IMR-90 (cell line): ENCODE measurements around the gene SLC9B2. TPM values are rescaled to one million over a fixed set of nuclear protein-coding genes. Genes with fewer than 3 reads are reported as not detected.

Experiments used
- ATAC-seq: fragments of 200-7000 bp; cut with Tn5 transposase; 2 replicates; pipeline ENCODE4 v1.9.1; 2020; ENCODE audit warnings: low read depth, mild to moderate bottlenecking, moderate library complexity
- BruUV-seq: library from RNA; stranded (reverse); fragments of 400-500 nt; replicated peaks from 2 replicates; lab custom pipeline; 2021; lab: Mats Ljungman, UMichigan
- CTCF ChIA-PET: fragments of 300-600 bp; formaldehyde crosslinking; extraction: SDS; loops from one replicate; lab custom pipeline; 2021; ENCODE audit warnings: antibody characterized with exemption; lab: Yijun Ruan, JAX
- POLR2A ChIA-PET: fragments of 300-600 bp; sonication (Branson Sonifier 250); formaldehyde crosslinking; loops from one replicate; lab custom pipeline; 2022; ENCODE audit warnings: antibody characterized with exemption; ENCODE audit not compliant: unreplicated experiment; lab: Charles Lee
- DNase-seq: peaks from one replicate; pipeline ENCODE4 v3.0.0; 2013
- H2AFZ ChIP-seq: replicated peaks from 2 replicates; pipeline ENCODE3; 2013; ENCODE audit warnings: low read length, mild to moderate bottlenecking; ENCODE audit not compliant: poor library complexity
- H2AK5ac ChIP-seq: 2 replicates; pipeline ENCODE4 v1.6.1; 2013; ENCODE audit warnings: low read depth, low read length, inconsistent platforms
- H2AK9ac ChIP-seq: replicated peaks from 2 replicates; pipeline ENCODE3; 2013; ENCODE audit warnings: mild to moderate bottlenecking, low read depth, low read length, moderate library complexity; ENCODE audit not compliant: poor library complexity
- H2BK120ac ChIP-seq: 2 replicates; pipeline ENCODE4 v1.6.1; 2013; ENCODE audit warnings: low read depth, low read length, inconsistent platforms
- H2BK15ac ChIP-seq: 3 replicates; pipeline ENCODE4 v1.6.1; 2013; ENCODE audit warnings: low read depth, low read length, inconsistent platforms
- H2BK20ac ChIP-seq: 2 replicates; pipeline ENCODE4 v1.6.1; 2013; ENCODE audit warnings: low read depth, mild to moderate bottlenecking, inconsistent platforms, low read length, moderate library complexity
- H2BK5ac ChIP-seq: 2 replicates; pipeline ENCODE4 v1.6.1; 2013; ENCODE audit warnings: mild to moderate bottlenecking, low read depth, low read length, inconsistent platforms; ENCODE audit not compliant: poor library complexity, severe bottlenecking
- H3K14ac ChIP-seq: replicated peaks from 2 replicates; pipeline ENCODE4 v1.6.1; 2013; ENCODE audit warnings: low read depth, low read length, inconsistent platforms
- H3K18ac ChIP-seq: 2 replicates; pipeline ENCODE4 v1.6.1; 2013; ENCODE audit warnings: low read depth, low read length, control low read depth
- H3K23ac ChIP-seq: 2 replicates; pipeline ENCODE4 v1.6.1; 2013; ENCODE audit warnings: low read depth, low read length, inconsistent platforms
- H3K27ac ChIP-seq: 2 replicates; pipeline ENCODE4 v1.5.1; 2013; ENCODE audit warnings: mild to moderate bottlenecking, control low read depth, low read length; ENCODE audit not compliant: insufficient read depth
- H3K27me3 ChIP-seq: 2 replicates; pipeline ENCODE4 v1.6.1; 2013; ENCODE audit warnings: low read length; ENCODE audit not compliant: control insufficient read depth, insufficient read depth
- H3K36me3 ChIP-seq: 2 replicates; pipeline ENCODE4 v1.6.1; 2013; ENCODE audit warnings: low read length, mixed read lengths; ENCODE audit not compliant: control insufficient read depth, insufficient read depth
- H3K4ac ChIP-seq: 2 replicates; pipeline ENCODE4 v1.6.1; 2013; ENCODE audit warnings: low read depth, low read length, inconsistent platforms
- H3K4me1 ChIP-seq: 2 replicates; pipeline ENCODE4 v1.6.1; 2013; ENCODE audit warnings: low read length, mixed read lengths; ENCODE audit not compliant: control insufficient read depth, insufficient read depth
- H3K4me2 ChIP-seq: 2 replicates; pipeline ENCODE4 v1.6.1; 2013; ENCODE audit warnings: low read depth, mild to moderate bottlenecking, control low read depth, low read length, moderate library complexity
- H3K4me3 ChIP-seq: 2 replicates; pipeline ENCODE4 v1.5.1; 2013; ENCODE audit warnings: low read depth, mild to moderate bottlenecking, control low read depth, low read length, moderate library complexity; ENCODE audit not compliant: insufficient read depth
- H3K56ac ChIP-seq: 2 replicates; pipeline ENCODE4 v1.6.1; 2013; ENCODE audit warnings: low read length, inconsistent platforms; ENCODE audit not compliant: insufficient read depth; ENCODE audit errors: extremely low read depth
- H3K79me1 ChIP-seq, 2 experiments: 2 replicates each; pipeline ENCODE4 v1.6.1; 2013; ENCODE audit warnings: low read length in 2 of 2, inconsistent platforms in 1 of 2, low read depth in 1 of 2
- H3K9ac ChIP-seq: 2 replicates; pipeline ENCODE4 v1.6.1; 2013; ENCODE audit warnings: low read depth, low read length, control low read depth
- H3K9me1 ChIP-seq: 2 replicates; pipeline ENCODE4 v1.6.1; 2013; ENCODE audit warnings: low read length, inconsistent platforms; ENCODE audit not compliant: insufficient read depth
- H3K9me3 ChIP-seq: 2 replicates; pipeline ENCODE4 v1.6.1; 2013; ENCODE audit warnings: low read length; ENCODE audit not compliant: control insufficient read depth, insufficient read depth
- H4K20me1 ChIP-seq: 2 replicates; pipeline ENCODE4 v1.6.1; 2013; ENCODE audit warnings: low read length, inconsistent platforms; ENCODE audit not compliant: insufficient read depth
- H4K5ac ChIP-seq: 2 replicates; pipeline ENCODE4 v1.6.1; 2013; ENCODE audit warnings: mild to moderate bottlenecking, low read depth, low read length, control low read depth
- H4K8ac ChIP-seq, 2 experiments: 2 replicates each; pipeline ENCODE4 v1.6.1; 2013; ENCODE audit warnings: low read depth in 2 of 2, low read length in 2 of 2, control low read depth in 1 of 2, inconsistent platforms in 1 of 2
- H4K91ac ChIP-seq: 2 replicates; pipeline ENCODE4 v1.6.1; 2013; ENCODE audit warnings: low read depth, low read length, inconsistent platforms; ENCODE audit not compliant: insufficient read depth
- MAFK ChIP-seq: IDR thresholded peaks from 2 replicates; pipeline ENCODE4 v1.6.1; 2012; ENCODE audit warnings: low read depth, low read length, improper control_type of control experiment
- MXI1 ChIP-seq: IDR thresholded peaks from 2 replicates; pipeline ENCODE4 v1.6.1; 2012; ENCODE audit warnings: low read depth, mild to moderate bottlenecking, low read length, moderate library complexity, borderline replicate concordance
- USF2 ChIP-seq: fragments of 150-350 bp; IDR thresholded peaks from 2 replicates; pipeline ENCODE4 v1.6.1; 2017; ENCODE audit warnings: mild to moderate bottlenecking, antibody characterized with exemption, low read length, low read depth
- WGBS, 2 experiments: methylation state at CpG; one replicate each; pipeline versions ENCODE4 v1.1.5 to v1.1.7; 2013; ENCODE audit warnings: missing lambda C conversion rate in 2 of 2; ENCODE audit not compliant: insufficient read length in 1 of 2; ENCODE audit errors: extremely low coverage in 2 of 2; 5-methylcytosine and 5-hydroxymethylcytosine counted together
- dilution Hi-C: fragments of 300-500 bp; cut with HindIII; formaldehyde crosslinking; loops from one replicate; pipeline ENCODE4 v1.14.3; 2018; ENCODE audit warnings: low sequenced_read_pairs; ENCODE audit not compliant: unreplicated experiment
- in situ Hi-C: fragments of 300-500 bp; cut with MboI; formaldehyde crosslinking; loops from 3 replicates; pipeline ENCODE4 v1.14.3; 2019; ENCODE audit warnings: low sequenced_read_pairs, inconsistent platforms, mixed read lengths
- intact Hi-C: fragments of 100-400 bp; cut with micrococcal nuclease; formaldehyde crosslinking; loops from 2 replicates; pipeline ENCODE4 v1.10.0; 2022
- polyA plus RNA-seq, 3 experiments: library from polyadenylated mRNA; depleted of rRNA; stranded (reverse); fragments of >200 nt; gene quantifications; 2 replicates each; pipeline ENCODE4 v1.2.3, GENCODE V29; 2012; ENCODE audit warnings: low replicate concordance in 1 of 3
- total RNA-seq: library from RNA; depleted of rRNA; stranded (reverse); fragments of >200 nt; gene quantifications from 2 replicates; pipeline ENCODE4 v1.2.3, GENCODE V29; 2012

The SLC9B2 gene
- total and polyA plus RNA-seq, 2 of the 4 experiments (the other 2 are of a cell fraction) = 5.7 to 9.0 TPM

DNA sequence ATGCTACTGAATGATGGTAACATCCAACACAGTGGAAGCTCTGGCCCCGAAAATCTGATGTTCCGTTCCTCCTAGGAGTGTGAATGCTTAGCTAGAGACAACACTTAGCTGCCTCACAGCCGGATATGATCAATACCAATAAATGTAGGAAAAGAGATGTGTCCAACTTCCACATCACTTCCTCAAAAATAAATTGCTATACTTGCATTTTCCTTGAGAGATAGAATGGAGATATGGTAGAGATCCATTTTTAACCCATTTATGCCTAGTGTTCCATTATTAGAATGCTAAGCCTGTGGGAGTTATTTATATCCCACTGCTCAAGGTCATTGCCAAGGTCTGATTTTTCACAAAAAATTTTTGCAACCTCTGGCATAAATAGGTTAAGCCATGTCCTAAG, 51.6 kb downstream of the SLC9B2 start:
- Histone ChIP-seq H2BK20ac (no peak overlapping the region), H3K9me3 (no peaks in the 10 kb centered on the region), H2BK5ac (no peak overlapping the region), H4K91ac (no peak overlapping the region), H2BK120ac (no peak overlapping the region), H3K14ac (no peak overlapping the region), H4K5ac (no peak overlapping the region), H3K4ac (no peak overlapping the region), H2AK9ac (no peak overlapping the region), H3K23ac (no peak overlapping the region), H3K27me3 (no peaks in the 10 kb centered on the region), H3K4me1 (no peaks in the 10 kb centered on the region), H3K9me1 (no peaks in the 10 kb centered on the region), H2BK15ac (no peak overlapping the region), H3K56ac (no peak overlapping the region), H3K18ac (no peak overlapping the region), H2AK5ac (no peak overlapping the region), H3K27ac (no peak overlapping the region), H2AFZ (no peak overlapping the region), H4K8ac (no peak overlapping the region), H3K4me2 (no peak overlapping the region), H4K20me1 (no peaks in the 10 kb centered on the region), H3K79me1 (no peaks in the 10 kb centered on the region), H3K36me3 (no peaks in the 10 kb centered on the region), H3K9ac (no peak overlapping the region), H3K4me3 (no peak overlapping the region)
- TF ChIP-seq MAFK (no peak), USF2 (no peak), MXI1 (no peak)
- WGBS, 2 experiments = no CpG with 5 or more reads among the region's 3 CpGs
- POLR2A ChIA-PET = no interaction called here
- no peak for DNase-seq
- no peak for ATAC-seq
- in situ Hi-C loops (no loop called here), intact Hi-C loops (no loop called here), dilution Hi-C loops (loop anchor here (25.0 kb wide), 1 partner anchor 413 kb away; no protein-coding TSS in a partner anchor)
- BruUV-seq = no TSS peak
- CTCF ChIA-PET = interaction anchor here (0.6 kb wide), 1 partner anchor 211 kb away, joined by 3 read pairs; no protein-coding TSS in a partner anchor
